ENCODE data around the gene PPP2R5C.

- no peak for TF ChIP-seq PML (IDR thresholded peaks at IDR 0.05; ENCODE audit: low read length)
- no peak for TF ChIP-seq POLR2A (conservative IDR thresholded peaks at IDR 0.05)
- no peak for TF ChIP-seq ZBTB33 (CRISPR knock-in tag; IDR thresholded peaks at IDR 0.05)
- TF ChIP-seq JUNB (CRISPR knock-in tag; conservative IDR thresholded peaks at IDR 0.05) = no peak
- no peak for TF ChIP-seq PHF8 (IDR thresholded peaks at IDR 0.05; ENCODE audit: borderline replicate concordance, low read length)
- no peak for TF ChIP-seq POLR2AphosphoS5 (IDR thresholded peaks at IDR 0.05; ENCODE audit: control insufficient read depth, insufficient read depth, low read depth, low read length)
- no peak for TF ChIP-seq ETV6 (IDR thresholded peaks at IDR 0.05; ENCODE audit: borderline replicate concordance in 1 of 2, low read depth in 2 of 2, low read length in 1 of 2)
- TF ChIP-seq ETV6 (CRISPR knock-in tag; IDR thresholded peaks at IDR 0.05; ENCODE audit: borderline replicate concordance) = no peak
- TF ChIP-seq USF2 (CRISPR knock-in tag; IDR thresholded peaks at IDR 0.05) = no peak
- no peak for TF ChIP-seq EZH2 (IDR thresholded peaks at IDR 0.05; ENCODE audit: borderline replicate concordance, low read depth, low read length)
- TF ChIP-seq, protein P1, sequence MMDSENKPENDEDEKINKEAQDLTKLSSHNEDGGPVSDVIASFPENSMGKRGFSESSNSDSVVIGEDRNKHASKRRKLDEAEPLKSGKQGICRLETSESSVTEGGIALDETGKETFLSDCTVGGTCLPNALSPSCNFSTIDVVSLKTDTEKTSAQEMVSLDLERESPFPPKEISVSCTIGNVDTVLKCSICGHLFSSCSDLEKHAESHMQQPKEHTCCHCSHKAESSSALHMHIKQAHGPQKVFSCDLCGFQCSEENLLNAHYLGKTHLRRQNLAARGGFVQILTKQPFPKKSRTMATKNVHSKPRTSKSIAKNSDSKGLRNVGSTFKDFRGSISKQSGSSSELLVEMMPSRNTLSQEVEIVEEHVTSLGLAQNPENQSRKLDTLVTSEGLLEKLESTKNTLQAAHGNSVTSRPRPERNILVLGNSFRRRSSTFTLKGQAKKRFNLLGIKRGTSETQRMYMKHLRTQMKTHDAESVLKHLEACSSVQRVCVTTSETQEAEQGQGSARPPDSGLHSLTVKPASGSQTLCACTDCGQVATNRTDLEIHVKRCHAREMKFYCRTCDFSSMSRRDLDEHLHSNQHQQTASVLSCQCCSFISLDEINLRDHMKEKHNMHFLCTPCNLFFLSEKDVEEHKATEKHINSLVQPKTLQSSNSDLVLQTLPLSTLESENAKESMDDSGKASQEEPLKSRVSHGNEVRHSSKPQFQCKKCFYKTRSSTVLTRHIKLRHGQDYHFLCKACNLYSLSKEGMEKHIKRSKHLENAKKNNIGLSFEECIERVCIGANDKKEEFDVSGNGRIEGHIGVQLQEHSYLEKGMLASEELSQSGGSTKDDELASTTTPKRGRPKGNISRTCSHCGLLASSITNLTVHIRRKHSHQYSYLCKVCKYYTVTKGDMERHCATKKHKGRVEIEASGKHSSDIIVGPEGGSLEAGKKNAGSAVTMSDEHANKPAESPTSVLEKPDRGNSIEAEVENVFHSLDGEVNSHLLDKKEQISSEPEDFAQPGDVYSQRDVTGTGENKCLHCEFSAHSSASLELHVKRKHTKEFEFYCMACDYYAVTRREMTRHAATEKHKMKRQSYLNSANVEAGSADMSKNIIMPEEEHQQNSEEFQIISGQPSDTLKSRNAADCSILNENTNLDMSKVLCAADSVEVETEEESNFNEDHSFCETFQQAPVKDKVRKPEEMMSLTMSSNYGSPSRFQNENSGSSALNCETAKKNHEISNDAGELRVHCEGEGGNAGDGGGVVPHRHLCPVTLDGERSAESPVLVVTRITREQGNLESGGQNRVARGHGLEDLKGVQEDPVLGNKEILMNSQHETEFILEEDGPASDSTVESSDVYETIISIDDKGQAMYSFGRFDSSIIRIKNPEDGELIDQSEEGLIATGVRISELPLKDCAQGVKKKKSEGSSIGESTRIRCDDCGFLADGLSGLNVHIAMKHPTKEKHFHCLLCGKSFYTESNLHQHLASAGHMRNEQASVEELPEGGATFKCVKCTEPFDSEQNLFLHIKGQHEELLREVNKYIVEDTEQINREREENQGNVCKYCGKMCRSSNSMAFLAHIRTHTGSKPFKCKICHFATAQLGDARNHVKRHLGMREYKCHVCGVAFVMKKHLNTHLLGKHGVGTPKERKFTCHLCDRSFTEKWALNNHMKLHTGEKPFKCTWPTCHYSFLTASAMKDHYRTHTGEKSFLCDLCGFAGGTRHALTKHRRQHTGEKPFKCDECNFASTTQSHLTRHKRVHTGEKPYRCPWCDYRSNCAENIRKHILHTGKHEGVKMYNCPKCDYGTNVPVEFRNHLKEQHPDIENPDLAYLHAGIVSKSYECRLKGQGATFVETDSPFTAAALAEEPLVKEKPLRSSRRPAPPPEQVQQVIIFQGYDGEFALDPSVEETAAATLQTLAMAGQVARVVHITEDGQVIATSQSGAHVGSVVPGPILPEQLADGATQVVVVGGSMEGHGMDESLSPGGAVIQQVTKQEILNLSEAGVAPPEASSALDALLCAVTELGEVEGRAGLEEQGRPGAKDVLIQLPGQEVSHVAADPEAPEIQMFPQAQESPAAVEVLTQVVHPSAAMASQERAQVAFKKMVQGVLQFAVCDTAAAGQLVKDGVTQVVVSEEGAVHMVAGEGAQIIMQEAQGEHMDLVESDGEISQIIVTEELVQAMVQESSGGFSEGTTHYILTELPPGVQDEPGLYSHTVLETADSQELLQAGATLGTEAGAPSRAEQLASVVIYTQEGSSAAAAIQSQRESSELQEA (IDR thresholded peaks at IDR 0.05; ENCODE audit: low read depth) = no peak
- TF ChIP-seq RFX1 (IDR thresholded peaks at IDR 0.05) = no peak
Observed at GRCh38 chr14:101819251-101819990, 57.9 kb downstream of the PPP2R5C start.
